ENCODE data around the gene ORAI2.
"Not testable (repeated sequence)": the region's sequence is repeated elsewhere in the genome, so short reads cannot be mapped to it uniquely, and the experiment has no call there.

ORAI2 gene

GRCh38 chr7:102467581-102468477, 34.5 kb downstream of the ORAI2 start:
- intact Hi-C loops (cut with DNase I), result loop anchor here (10.0 kb wide), 1 partner anchor 53 kb away; no protein-coding TSS in a partner anchor
- peak in 3 of 10 donors; percentile 45 to 75 (median 55) for DNase-seq

- intact Hi-C loops (cut with DNase I), result loop anchor here (10.0 kb wide), 1 partner anchor 54 kb away; no protein-coding TSS in a partner anchor
- peak in 4 of 10 donors; percentile 17 to 77 (median 70) for DNase-seq
Observed at GRCh38 chr7:102468478-102469350, 35.3 kb downstream of the ORAI2 start.

GRCh38 chr7:102469351-102469971, 36.1 kb downstream of the ORAI2 start:
- peak in 4 of 10 donors; percentile 24 to 68 (median 59) for DNase-seq
- intact Hi-C loops (cut with DNase I), result loop anchor here (10.0 kb wide), 1 partner anchor 55 kb away; no protein-coding TSS in a partner anchor

GRCh38 chr7:102469972-102470825, 36.8 kb downstream of the ORAI2 start:
- intact Hi-C loops (cut with DNase I), result loop anchor here (10.0 kb wide), 1 partner anchor 55 kb away; no protein-coding TSS in a partner anchor
- peak in 4 of 10 donors; percentile 18 to 72 (median 70) for DNase-seq

- peak in 4 of 10 donors; percentile 1 to 69 (median 18) for DNase-seq
Observed at GRCh38 chr7:102471791-102472125, 38.4 kb downstream of the ORAI2 start.

GRCh38 chr7:102472126-102473041, 39.0 kb downstream of the ORAI2 start:
- DNase-seq, result peak in 5 of 10 donors; percentile 9 to 81 (median 77)
- intact Hi-C loops (cut with DNase I), result no loop called here

More at GRCh38 chr7:102471791-102472125, 38.4 kb downstream of the ORAI2 start:
- intact Hi-C loops (cut with DNase I), result no loop called here

- intact Hi-C loops (cut with DNase I), result no loop called here
- DNase-seq, result peak in 5 of 10 donors; percentile 26 to 76 (median 74)
Observed at GRCh38 chr7:102473271-102473991, 40.1 kb downstream of the ORAI2 start.

- DNase-seq, result peak in 2 of 10 donors; percentile 5 to 27
- intact Hi-C loops (cut with DNase I), result not testable (repeated sequence)
Observed at GRCh38 chr7:102474116-102474515, 40.7 kb downstream of the ORAI2 start.

- intact Hi-C loops (cut with DNase I), result not testable (repeated sequence)
- DNase-seq, result peak in 8 of 10 donors; percentile 7 to 90 (median 36)
Observed at GRCh38 chr7:102474736-102475435, 41.5 kb downstream of the ORAI2 start.

GRCh38 chr7:102478314-102479208, 45.2 kb downstream of the ORAI2 start, which contains the start of gene POLR2J:
Gene POLR2J (minus strand): TSS chr7:102478922. CDS start chr7:102478860, 62 bp downstream.
- intact Hi-C loops (cut with DNase I), result not testable (repeated sequence)
- DNase-seq, result peak; percentile 71 to 97 (median 85)

GRCh38 chr7:102479209-102479584, 45.8 kb downstream of the ORAI2 start:
- DNase-seq; intact Hi-C loops (cut with DNase I): not testable (repeated sequence)

- DNase-seq, result peak in 9 of 10 donors; percentile 12 to 83 (median 46)
- intact Hi-C loops (cut with DNase I), result not testable (repeated sequence)
Observed at GRCh38 chr7:102479982-102480637, 46.7 kb downstream of the ORAI2 start.

GRCh38 chr7:102481962-102482361, 48.6 kb downstream of the ORAI2 start:
- peak in 2 of 10 donors; percentile 7 to 8 for DNase-seq
- intact Hi-C loops (cut with DNase I), result not testable (repeated sequence)

GRCh38 chr7:102484317-102484716, 50.9 kb downstream of the ORAI2 start:
- intact Hi-C loops (cut with DNase I); DNase-seq: not testable (repeated sequence)

- peak in 3 of 10 donors; percentile 8 to 27 (median 24) for DNase-seq
- intact Hi-C loops (cut with DNase I), result not testable (repeated sequence)
Observed at GRCh38 chr7:102490529-102491075, 57.2 kb downstream of the ORAI2 start.

Measured in posterior cingulate gyrus (tissue), 11 donors.